Mammary epithelial cell (primary cell): Measurements from ENCODE around the gene IPCEF1.
"Not testable (repeated sequence)": the region's sequence is repeated elsewhere in the genome, so short reads cannot be mapped to it uniquely, and the experiment has no call there.

ENCODE experiments used
- CTCF ChIP-seq, 2 donors: IDR thresholded peaks in 1 of 2; conservative IDR thresholded peaks in 1 of 2; 2 replicates each; pipeline ENCODE4 v1.5.1; 2011 to 2012; ENCODE audit warnings: inconsistent platforms in 2 of 2, low read length in 2 of 2, mild to moderate bottlenecking in 2 of 2, control low read depth in 1 of 2, low read depth in 1 of 2; ENCODE audit not compliant: insufficient read depth in 1 of 2; ENCODE audit errors: extremely low read depth in 1 of 2
- EZH2 ChIP-seq: IDR thresholded peaks from 2 replicates; pipeline ENCODE4 v1.6.1; 2012; ENCODE audit warnings: low read length, inconsistent platforms, borderline replicate concordance

GRCh38 chr6:154327313-154327712, 29.3 kb downstream of the IPCEF1 start:
- TF ChIP-seq CTCF (conservative IDR thresholded peaks at IDR 0.05 in 1 of 2, IDR thresholded peaks at IDR 0.05 in 1 of 2; ENCODE audit: extremely low read depth in 1 of 2, insufficient read depth in 1 of 2, low read depth in 1 of 2, low read length in 2 of 2); EZH2: not testable (repeated sequence)
